Sciatic nerve (tissue), 2 donors: ENCODE measurements around the gene HBP1. TPM values are rescaled to one million over a fixed set of nuclear protein-coding genes. Genes with fewer than 3 reads are reported as not detected.
A peak's percentile ranks its signal among the peaks of the same experiment; 100 is the strongest.
"Not testable (repeated sequence)": the region's sequence is repeated elsewhere in the genome, so short reads cannot be mapped to it uniquely, and the experiment has no call there.

Source experiments
- ATAC-seq: fragments of 200-7000 bp; cut with Tn5 transposase; one replicate; pipeline ENCODE4 v1.9.1; 2020; ENCODE audit warnings: mild to moderate bottlenecking, moderate library complexity
- DNase-seq: peaks from one replicate; pipeline ENCODE4 v3.0.0-alpha.2; 2020; ENCODE audit warnings: low spot score
- intact Hi-C: fragments of 100-400 bp; cut with DNase I; formaldehyde crosslinking; loops from one replicate; pipeline ENCODE4 v1.14.2; 2022
- total RNA-seq: library from RNA; stranded (reverse); fragmentation: NEBNext Ultra II Directional; extraction: Animal tissue kit (Norgen Biotek cat#: 25700); gene quantifications from one replicate; pipeline ENCODE4 v1.2.1, GENCODE V29; 2021
- donor health status: DM: no; HTN: no; CAD: no.
- donor health status: DM: no; HTN: no; CAD: no.

Gene HBP1
- 78.4 TPM for total RNA-seq

- intact Hi-C loops, result no loop called here
- DNase-seq (peak; percentile 99), ATAC-seq (peak; percentile 95)
These were observed at the start of gene HBP1 for GRCh38 chr7:107168233-107169119. Gene HBP1, plus strand, starts transcription at chr7:107169003. Its CDS starts 10,891 bp downstream, at chr7:107179894.

GRCh38 chr7:107119376-107120105, 49.3 kb upstream of the HBP1 start:
- DNase-seq (no peak), ATAC-seq (no peak)
- intact Hi-C loops, result no loop called here

- ATAC-seq (peak; percentile 60), DNase-seq (no peak)
- intact Hi-C loops, result no loop called here
These were observed 46.3 kb upstream of the HBP1 start for GRCh38 chr7:107122486-107122911.

- intact Hi-C loops, result no loop called here
- no peak for DNase-seq
These were observed 45.4 kb upstream of the HBP1 start for GRCh38 chr7:107123392-107123791.

GRCh38 chr7:107125475-107125874, 43.3 kb upstream of the HBP1 start:
- DNase-seq (no peak), ATAC-seq (no peak)
- intact Hi-C loops, result no loop called here

More at GRCh38 chr7:107123392-107123791, 45.4 kb upstream of the HBP1 start:
- ATAC-seq, result no peak

GRCh38 chr7:107128217-107128616, 40.6 kb upstream of the HBP1 start:
- no peak for ATAC-seq
- intact Hi-C loops, result no loop called here
- DNase-seq, result no peak

- ATAC-seq, result no peak
- intact Hi-C loops, result no loop called here
- DNase-seq, result no peak
These were observed 40.1 kb upstream of the HBP1 start for GRCh38 chr7:107128748-107129147.

- no peak for ATAC-seq
- no peak for DNase-seq
- intact Hi-C loops, result no loop called here
These were observed 38.1 kb upstream of the HBP1 start for GRCh38 chr7:107130487-107131220.

GRCh38 chr7:107133396-107133795, 35.4 kb upstream of the HBP1 start:
- intact Hi-C loops, result no loop called here
- DNase-seq (no peak), ATAC-seq (no peak)

GRCh38 chr7:107138696-107139420, 29.9 kb upstream of the HBP1 start:
- DNase-seq (no peak), ATAC-seq (no peak)
- intact Hi-C loops, result loop anchor here (1.0 kb wide), 1 partner anchor 14 kb away; no protein-coding TSS in a partner anchor

- ATAC-seq, DNase-seq, intact Hi-C loops: not testable (repeated sequence)
These were observed 24.9 kb upstream of the HBP1 start for GRCh38 chr7:107143875-107144274.

- intact Hi-C loops, result no loop called here
- ATAC-seq, result no peak
- DNase-seq, result no peak
These were observed 23.6 kb upstream of the HBP1 start for GRCh38 chr7:107145067-107145838.

GRCh38 chr7:107147464-107148393, 21.1 kb upstream of the HBP1 start:
- intact Hi-C loops, result no loop called here
- ATAC-seq (peak; percentile 75), DNase-seq (no peak)

- DNase-seq (no peak), ATAC-seq (no peak)
- intact Hi-C loops, result no loop called here
These were observed 20.1 kb upstream of the HBP1 start for GRCh38 chr7:107148721-107149120.

GRCh38 chr7:107149863-107150262, 18.9 kb upstream of the HBP1 start:
- DNase-seq (no peak), ATAC-seq (no peak)
- intact Hi-C loops, result no loop called here

- DNase-seq (peak; percentile 88), ATAC-seq (peak; percentile 87)
- intact Hi-C loops, result no loop called here
These were observed 18.3 kb upstream of the HBP1 start for GRCh38 chr7:107150375-107151073.
